Urothelium cell line (cell line): Measurements from ENCODE around the gene SPP1.
"Not testable (repeated sequence)": the region's sequence is repeated elsewhere in the genome, so short reads cannot be mapped to it uniquely, and the experiment has no call there.

ENCODE experiments used
- DNase-seq: peaks from one replicate; pipeline ENCODE4 v3.0.0; 2011; ENCODE audit warnings: low spot score, mixed read lengths
- FAIRE-seq: peaks from 2 replicates; lab custom pipeline; 2011; peaks lifted over from hg19 to GRCh38; lab: Jason Lieb, UNC

SPP1 gene

DNA sequence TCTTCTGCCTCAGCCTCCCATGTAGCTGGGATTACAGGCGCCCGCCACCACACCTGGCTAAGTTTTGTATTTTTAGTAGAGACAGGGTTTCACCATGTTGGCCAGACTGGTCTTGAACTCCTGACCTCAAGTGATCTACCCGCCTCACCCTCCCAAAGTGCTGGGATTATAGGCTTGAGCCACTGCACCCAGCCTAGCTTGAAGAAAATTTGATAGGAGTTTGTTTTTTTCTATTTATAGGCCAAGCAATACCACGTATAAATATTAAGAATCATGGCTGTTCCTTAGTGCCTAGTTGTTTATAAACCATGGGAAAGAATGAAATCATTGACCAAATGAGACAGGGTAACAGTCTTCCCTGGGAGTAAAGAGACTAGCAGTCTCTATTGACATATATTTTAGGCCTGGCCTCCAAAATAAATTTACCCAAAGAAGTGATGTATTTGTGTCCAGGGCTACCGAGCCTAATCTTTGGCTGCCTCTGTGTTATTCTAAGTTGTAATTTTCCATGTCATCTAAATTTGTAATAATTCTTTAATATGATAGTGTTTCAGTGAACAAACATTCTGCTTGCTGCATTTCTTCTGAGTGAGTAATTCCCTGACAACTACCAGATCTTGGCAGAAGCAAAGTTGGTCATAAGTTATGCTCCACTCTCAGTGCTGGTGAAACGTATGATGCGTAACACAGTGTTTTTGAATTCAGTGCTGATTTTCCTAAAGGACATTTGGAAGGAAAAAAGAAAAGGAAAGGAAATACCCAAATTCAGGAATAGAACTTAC lies 42.2 kb downstream of the SPP1 start:
- FAIRE-seq, result no peak
- peak; percentile 55 for DNase-seq

GRCh38 chr4:88018466-88018865 lies 43.0 kb downstream of the SPP1 start:
- FAIRE-seq (no peak), DNase-seq (no peak)

DNA sequence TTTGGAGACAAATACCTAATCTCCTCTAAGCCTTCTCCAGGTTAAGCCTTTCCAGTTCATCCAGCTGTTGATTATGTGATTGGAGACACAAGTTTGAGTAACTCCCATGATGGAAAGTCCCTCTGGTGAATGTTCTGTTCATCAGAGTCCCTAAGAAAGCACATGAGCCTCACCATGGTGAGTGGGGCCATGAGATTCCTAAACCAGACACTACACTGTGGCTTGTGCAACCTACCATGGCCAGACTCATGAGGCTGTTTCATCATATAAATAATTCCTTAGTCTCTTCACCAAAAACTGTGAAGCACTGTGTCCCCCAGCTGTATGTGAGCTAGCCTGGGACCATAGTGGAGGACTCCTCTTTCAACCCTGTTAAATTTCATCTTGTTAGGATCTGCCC lies 46.3 kb downstream of the SPP1 start:
- FAIRE-seq, result no peak
- DNase-seq, result no peak

- FAIRE-seq (no peak), DNase-seq (no peak)
Observed at GRCh38 chr4:88022289-88022688, 46.8 kb downstream of the SPP1 start.

- FAIRE-seq, DNase-seq: not testable (repeated sequence)
Observed at GRCh38 chr4:88025868-88026661, 50.6 kb downstream of the SPP1 start.

GRCh38 chr4:88027611-88028608 lies 52.4 kb downstream of the SPP1 start:
- FAIRE-seq, result no peak
- no peak for DNase-seq

DNA sequence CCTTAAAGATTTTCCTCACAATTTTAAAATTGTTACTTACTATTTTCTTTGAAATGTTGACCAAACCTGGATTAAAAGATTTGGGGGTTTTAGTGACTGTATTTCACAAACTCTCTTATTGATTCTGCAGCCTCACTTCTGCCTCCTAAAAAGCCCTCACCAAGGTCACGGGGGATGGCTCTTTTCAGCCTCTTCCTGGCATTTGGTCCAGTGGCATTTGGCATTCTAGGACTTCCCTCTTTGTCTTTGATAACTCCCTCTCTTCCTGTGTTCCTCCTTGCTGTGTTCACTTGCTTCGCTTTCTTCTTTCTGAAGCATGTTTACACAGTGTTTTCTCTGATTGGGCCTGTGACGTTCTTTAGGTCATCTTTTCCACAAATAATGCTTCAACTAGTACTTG lies 53.4 kb downstream of the SPP1 start:
- DNase-seq (no peak), FAIRE-seq (no peak)

DNA sequence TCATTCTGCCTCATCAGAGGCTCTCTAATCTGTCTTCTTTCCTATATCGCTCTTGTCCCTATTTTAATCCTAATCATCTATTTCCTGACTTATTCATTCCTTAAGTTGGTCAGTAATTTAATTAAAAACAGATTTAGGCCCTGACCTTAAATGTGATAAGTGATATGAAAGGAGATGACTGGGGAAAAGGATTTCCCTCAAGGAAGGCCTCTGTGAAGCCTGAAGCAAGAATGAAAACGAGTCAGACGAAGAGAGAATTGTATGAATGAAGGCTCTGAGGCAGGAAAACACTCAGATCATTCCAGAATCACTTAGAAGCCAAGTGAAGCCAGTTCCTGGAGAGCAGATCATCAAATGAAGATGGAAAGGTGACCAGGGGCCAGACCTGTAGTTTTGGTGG lies 54.0 kb downstream of the SPP1 start:
- no peak for DNase-seq
- no peak for FAIRE-seq

- no peak for DNase-seq
- no peak for FAIRE-seq
Observed at GRCh38 chr4:88030565-88031310, 55.2 kb downstream of the SPP1 start.
